Limb (tissue), 2 donors: ENCODE measurements around the gene IP6K3.

Experiments
- DNase-seq, 2 donors: peaks; one replicate each; pipeline ENCODE4 v3.0.0-alpha.2; 2016; ENCODE audit errors: extremely low spot score in 2 of 2

IP6K3 gene

GRCh38 chr6:33690766-33691165 is 55.9 kb downstream of the IP6K3 start:
- no peak for DNase-seq

DNA sequence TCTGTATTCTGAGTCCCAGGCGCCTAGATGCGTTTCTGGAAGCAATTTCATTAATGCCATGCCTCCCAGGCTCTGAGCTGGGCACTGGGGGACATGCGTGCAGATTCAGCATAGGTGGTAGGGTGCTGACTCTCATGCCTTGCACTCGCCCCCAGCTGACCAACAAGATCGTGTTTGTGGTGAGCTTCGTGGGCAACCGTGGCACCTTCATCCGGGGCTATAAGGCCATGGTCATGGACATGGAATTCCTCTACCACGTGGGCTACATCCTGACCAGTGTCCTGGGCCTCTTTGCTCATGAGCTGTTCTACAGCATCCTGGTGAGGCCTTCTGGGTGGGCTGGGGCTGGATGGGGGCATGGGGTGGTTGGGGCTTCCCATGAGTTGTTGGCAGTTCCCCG is 56.8 kb downstream of the IP6K3 start:
- DNase-seq, result no peak

DNA sequence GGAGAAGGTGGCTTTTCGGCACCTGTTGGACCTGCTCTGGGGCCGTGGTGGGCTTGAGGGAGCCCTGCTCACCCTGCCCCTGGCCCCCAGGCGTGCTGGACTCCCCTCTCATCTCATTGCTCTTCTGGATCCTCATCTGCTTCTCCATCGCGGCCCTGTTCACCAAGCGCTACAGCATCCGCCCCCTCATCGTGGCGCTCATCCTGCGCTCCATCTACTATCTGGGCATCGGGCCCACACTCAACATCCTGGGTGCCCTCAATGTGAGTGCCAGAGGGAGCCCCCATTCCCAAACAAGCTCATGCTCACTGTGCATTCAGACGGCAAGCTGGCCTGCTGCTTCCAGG is 57.6 kb downstream of the IP6K3 start:
- DNase-seq, result no peak

DNA sequence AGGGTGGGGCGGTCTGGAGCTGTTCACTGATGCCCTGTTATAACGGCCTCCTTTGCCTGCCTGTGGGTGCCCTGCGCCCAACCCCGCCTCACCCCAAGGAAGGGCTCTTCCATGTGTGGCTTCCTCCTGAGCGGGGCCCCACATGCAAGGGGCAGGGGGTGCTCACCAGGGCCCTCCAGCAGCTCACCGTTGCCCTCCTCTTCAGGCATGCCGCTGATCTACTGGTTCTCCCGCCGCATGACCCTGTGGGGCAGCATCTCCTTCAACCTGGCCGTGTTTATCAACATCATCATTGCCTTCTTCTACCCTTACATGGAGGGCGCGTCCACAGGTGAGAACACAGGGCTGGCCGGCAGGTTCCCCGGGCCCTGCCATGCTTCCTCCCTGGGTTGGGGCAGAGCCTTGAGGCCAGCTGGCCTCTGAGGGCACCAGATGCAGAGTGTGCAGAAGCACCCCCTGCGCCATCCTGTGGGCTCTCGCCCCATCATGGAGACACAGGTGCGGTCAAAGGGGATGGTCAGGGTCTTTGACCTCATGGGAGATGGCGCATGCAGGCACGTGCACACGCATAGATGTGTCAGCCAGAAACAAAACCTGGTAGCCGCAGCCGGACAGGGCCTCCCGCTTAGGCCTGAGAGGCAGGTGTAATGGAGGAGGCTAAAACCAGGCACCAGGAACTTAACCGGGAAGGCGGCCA is 58.1 kb downstream of the IP6K3 start:
- DNase-seq, result no peak

DNA sequence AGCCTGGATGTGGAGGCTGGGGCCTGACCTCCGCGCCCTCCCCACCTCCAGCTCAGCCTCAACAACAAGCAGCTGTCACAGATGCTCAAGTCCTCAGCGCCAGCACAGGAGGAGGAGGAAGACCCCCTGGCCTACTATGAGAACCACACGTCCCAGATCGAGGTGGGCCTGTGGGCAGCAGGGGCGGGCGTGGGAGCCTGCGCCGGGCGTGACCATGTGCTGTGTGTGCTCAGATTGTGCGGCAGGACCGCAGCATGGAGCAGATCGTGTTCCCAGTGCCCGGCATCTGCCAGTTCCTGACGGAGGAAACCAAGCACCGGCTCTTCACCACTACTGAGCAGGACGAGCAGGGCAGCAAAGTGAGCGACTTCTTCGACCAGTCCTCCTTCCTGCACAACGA is 58.7 kb downstream of the IP6K3 start:
- no peak for DNase-seq

DNA sequence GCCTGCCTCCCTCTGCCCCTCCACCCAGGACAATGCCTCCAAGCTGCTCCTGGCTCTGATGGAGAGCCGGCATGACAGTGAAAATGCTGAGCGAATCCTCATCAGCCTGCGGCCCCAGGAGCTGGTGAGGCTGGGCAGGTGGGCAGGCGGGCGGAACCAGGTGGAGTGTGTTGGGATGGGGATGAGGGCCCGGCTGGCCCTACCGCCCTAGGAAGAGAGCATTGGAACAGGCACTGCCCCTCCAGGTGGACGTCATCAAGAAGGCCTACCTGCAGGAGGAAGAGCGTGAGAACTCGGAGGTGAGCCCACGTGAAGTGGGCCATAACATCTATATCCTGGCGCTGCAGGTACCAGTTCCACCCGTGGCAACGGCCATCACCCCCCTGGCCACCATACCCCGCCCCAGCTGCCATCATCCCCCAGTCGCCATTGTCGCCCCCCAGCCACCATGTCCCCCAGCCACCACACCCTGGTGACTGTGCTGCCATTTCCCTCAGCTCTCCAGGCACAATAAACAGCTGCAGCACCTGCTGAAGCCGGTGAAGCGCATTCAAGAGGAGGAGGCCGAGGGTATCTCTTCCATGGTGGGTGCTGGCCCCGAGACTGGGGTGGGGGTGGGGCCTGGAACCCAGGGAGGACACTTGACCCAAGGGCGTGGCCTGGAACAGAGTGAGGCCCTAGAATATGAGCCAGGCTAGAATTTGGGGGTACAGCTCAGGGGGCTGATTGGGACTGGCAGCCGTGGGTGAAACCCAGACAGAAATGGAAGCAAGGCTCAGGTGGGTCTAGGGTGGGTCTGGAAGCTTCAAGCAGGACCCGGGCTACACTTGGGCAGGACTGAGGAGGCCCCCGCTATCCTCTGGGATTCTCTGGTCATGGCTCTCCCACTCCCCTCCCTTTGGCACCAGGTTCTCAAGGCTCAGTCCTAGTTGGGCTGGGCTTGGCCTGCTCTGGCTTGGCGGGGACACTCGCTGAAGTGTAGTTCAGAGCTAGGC is 59.4 kb downstream of the IP6K3 start:
- DNase-seq, result no peak

DNA sequence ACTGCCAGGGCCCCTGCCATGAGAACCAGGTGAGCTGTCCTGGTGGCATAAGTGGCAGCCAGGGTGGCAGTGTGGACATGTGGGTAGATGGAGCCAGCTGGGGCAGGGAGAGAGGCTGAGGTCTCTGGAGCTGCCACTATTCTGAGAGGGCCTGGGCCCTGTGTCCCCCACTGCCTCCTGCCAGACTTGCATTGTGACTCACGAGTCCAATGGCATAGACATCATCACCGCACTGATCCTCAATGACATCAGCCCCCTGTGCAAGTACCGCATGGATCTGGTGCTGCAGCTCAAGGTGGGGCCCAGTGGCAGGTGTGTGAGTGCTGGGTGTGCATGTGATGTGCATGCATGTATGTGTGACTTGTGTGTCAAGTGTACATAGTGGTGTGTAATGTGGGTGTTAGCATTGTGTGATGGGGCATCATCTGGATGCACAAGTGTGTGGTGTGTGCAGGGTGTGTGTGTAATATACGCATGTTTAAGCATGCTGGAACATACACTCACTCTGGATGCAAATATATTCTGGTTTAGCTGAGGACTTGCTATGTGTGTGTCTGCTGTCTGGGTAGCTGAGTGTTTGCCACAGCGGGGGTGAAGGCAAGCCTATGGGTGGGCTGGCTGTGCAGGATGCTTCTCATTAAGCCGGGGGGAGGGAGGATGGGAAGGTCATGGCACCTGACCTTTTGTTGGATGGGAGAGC is 60.3 kb downstream of the IP6K3 start:
- DNase-seq, result no peak

- DNase-seq, result no peak
Observed at GRCh38 chr6:33685411-33686224, 61.1 kb downstream of the IP6K3 start.

- DNase-seq, result no peak
Observed at GRCh38 chr6:33684983-33685382, 61.7 kb downstream of the IP6K3 start.

DNA sequence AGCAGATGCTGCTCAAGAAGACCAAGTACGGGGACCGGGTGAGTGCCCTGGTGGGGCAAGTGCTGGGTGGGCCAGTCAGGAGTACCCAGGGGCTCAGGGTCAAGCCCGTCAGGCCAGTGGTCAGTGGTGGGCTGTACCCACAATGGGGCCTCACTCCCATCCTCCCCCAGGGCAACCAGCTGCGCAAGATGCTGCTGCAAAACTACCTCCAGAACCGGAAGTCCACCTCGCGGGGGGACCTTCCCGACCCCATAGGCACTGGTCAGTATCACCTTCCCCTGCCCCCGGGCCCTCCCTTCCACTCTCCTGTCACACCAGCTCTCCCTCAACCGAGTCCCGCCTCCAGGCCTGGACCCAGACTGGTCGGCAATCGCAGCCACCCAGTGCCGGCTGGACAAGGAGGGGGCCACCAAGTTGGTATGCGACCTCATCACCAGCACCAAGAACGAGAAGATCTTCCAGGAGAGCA is 62.2 kb downstream of the IP6K3 start:
- no peak for DNase-seq

DNA sequence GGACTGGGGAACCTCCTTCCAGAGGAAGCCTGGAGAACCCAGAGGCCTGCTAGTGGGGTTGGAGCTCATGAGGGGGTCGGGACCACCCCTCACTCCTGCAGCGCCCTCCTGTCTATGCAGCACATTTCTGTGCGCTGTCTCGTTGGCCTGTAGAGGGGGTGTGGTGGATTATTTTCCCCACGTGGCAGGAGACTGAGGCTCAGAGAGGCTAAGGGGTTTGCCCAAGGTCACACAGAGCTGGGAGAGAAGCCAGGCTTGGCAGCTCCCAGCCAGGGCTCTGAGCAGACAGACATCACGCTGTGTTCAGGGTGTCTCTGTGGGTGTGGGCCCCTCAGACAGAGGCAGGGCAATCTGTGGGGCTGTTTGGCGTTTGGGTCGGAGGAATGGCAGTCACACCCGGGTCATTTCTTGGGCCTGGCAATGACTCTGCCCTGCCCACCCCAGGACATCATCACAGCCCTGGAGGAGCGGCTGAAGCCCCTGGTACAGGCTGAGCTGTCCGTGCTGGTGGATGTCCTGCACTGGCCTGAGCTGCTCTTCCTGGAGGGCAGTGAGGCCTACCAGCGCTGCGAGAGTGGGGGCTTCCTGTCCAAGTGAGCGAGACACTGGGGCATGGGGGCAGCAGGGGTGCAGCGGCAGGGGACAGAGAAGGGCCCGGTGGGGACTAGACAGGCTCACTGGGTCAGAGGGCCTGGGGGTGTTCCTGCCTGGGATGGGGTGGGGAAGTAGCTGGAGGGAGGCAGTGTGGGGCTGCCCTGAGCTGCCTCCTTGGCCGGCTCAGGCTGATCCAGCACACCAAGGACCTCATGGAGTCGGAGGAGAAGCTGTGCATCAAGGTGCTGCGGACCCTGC is 62.9 kb downstream of the IP6K3 start:
- DNase-seq, result no peak

GRCh38 chr6:33683051-33683571 is 63.6 kb downstream of the IP6K3 start:
- no peak for DNase-seq

GRCh38 chr6:33682341-33682740 is 64.4 kb downstream of the IP6K3 start:
- no peak for DNase-seq

DNA sequence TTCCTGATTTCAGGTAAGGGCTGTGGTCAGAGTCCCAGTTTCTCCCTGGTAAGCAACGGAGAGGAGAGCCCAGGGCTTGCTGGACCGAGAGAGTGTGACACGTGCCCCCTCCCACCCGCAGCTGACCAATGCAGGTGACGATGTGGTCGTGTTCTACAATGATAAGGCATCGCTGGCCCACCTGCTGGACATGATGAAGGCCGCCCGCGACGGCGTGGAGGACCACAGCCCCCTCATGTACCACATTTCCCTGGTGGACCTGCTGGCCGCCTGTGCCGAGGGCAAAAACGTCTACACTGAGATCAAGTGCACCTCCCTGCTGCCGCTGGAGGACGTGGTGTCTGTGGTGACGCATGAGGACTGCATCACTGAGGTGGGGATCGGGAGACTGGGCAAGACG is 66.9 kb downstream of the IP6K3 start:
- DNase-seq, result no peak

- no peak for DNase-seq
Observed at GRCh38 chr6:33678932-33679490, 67.7 kb downstream of the IP6K3 start.

GRCh38 chr6:33678233-33678931 is 68.3 kb downstream of the IP6K3 start:
- DNase-seq, result no peak

- DNase-seq, result no peak
Observed at GRCh38 chr6:33677689-33678088, 69.0 kb downstream of the IP6K3 start.

- no peak for DNase-seq
Observed at GRCh38 chr6:33677143-33677660, 69.5 kb downstream of the IP6K3 start.
